ENCODE measurements around the gene ANXA10.

The ANXA10 gene, protein sequence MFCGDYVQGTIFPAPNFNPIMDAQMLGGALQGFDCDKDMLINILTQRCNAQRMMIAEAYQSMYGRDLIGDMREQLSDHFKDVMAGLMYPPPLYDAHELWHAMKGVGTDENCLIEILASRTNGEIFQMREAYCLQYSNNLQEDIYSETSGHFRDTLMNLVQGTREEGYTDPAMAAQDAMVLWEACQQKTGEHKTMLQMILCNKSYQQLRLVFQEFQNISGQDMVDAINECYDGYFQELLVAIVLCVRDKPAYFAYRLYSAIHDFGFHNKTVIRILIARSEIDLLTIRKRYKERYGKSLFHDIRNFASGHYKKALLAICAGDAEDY

DNA sequence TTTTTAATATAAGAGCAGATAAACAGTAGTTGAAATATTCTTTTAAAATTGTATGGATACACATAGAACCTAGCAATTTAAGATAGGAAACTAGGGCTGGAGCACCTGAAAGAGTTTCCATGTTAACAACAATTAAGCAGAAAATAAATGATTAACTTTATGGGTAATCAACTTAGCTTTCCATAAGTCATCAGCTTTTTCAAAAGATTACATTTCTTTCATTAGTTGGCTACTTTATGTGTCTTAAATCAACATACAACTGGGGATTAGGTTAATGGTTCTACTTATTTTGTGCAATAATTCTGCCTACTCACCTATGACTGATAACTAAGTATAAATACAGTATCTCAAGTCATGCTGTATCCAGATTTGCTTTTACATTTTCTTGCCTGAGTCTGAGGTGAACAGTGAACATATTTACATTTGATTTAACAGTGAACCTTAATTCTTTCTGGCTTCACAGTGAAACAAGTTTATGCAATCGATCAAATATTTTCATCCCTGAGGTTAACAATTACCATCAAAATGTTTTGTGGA, at the start of gene ANXA10:
ANXA10 (plus strand) TSS at position 362 of the 537 bp plus-strand sequence; CDS start at position 526, 164 bp downstream.
- no peak within 1 kb of the TSS for H3K4me3 ChIP-seq (ENCODE audit: low read depth, low read length)
- no peak for DNase-seq (ENCODE audit: low read depth)
- TF ChIP-seq, protein P1, sequence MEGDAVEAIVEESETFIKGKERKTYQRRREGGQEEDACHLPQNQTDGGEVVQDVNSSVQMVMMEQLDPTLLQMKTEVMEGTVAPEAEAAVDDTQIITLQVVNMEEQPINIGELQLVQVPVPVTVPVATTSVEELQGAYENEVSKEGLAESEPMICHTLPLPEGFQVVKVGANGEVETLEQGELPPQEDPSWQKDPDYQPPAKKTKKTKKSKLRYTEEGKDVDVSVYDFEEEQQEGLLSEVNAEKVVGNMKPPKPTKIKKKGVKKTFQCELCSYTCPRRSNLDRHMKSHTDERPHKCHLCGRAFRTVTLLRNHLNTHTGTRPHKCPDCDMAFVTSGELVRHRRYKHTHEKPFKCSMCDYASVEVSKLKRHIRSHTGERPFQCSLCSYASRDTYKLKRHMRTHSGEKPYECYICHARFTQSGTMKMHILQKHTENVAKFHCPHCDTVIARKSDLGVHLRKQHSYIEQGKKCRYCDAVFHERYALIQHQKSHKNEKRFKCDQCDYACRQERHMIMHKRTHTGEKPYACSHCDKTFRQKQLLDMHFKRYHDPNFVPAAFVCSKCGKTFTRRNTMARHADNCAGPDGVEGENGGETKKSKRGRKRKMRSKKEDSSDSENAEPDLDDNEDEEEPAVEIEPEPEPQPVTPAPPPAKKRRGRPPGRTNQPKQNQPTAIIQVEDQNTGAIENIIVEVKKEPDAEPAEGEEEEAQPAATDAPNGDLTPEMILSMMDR (IDR thresholded peaks at IDR 0.05; ENCODE audit: control insufficient read depth, extremely low read depth, insufficient read depth) = no peak

DNA sequence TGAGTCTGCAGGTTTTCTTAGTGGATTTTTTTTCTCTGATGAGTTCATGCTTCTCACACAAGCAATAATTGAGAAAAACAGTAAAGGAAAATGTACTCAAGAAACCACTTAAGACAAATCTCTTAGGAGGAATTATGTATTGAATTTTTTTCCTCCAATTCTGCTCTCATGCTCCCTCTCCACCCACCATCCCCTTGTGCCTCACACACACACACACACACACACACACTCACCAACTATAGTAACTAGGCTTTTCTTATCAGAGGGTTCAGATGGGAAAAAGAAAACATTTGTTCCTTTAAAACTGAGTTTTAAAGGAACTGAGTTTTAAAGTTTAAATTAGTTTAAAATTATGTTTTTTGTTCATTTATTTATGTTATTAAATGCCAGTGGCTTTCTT, 47.0 kb upstream of the ANXA10 start:
- DNase-seq (ENCODE audit: low read depth) = no peak
- TF ChIP-seq, protein P1 (IDR thresholded peaks at IDR 0.05; ENCODE audit: control insufficient read depth, extremely low read depth, insufficient read depth) = no peak
- no peak overlapping the region for H3K4me3 ChIP-seq (ENCODE audit: low read depth, low read length)

DNA sequence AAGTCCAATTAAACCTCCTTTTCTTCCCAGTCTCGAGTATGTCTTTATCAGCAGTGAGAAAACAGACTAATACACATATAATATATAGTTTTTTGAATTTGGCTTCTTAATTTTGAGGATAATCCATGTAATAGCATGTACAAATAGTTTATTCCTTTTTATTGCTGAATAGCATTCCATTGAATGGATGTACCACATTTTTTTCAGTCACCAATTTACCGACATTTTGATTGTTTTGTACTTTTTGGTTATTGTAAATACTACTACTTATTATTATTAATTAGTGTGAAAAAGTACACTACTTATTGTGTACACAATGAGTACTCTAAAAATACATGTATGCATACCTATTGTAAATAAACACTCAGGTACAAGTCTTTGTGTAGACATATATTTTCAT, 42.3 kb upstream of the ANXA10 start:
- no peak overlapping the region for H3K4me3 ChIP-seq (ENCODE audit: low read depth, low read length)
- no peak for DNase-seq (ENCODE audit: low read depth)
- TF ChIP-seq, protein P1 (IDR thresholded peaks at IDR 0.05; ENCODE audit: control insufficient read depth, extremely low read depth, insufficient read depth) = no peak

DNA sequence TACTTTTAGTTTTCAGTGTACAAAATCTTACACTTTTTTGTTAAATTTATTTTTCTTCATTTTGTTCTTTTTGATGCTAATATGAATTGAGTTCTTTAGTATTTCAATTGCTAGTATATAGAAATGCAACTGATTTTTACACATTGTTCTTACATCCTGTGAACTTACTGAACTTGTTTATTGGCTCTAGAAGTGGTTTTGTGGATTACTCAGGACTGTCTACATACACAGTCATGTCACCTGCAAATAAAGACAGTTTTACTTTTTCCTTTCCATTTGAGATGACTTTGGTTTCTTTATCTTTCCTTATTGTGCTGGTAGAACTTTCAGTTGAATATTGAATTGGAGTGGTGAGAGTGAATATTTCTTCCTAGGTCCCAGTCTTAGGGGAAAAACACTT, 40.8 kb upstream of the ANXA10 start:
- H3K4me3 ChIP-seq (ENCODE audit: low read depth, low read length) = no peak overlapping the region
- no peak for DNase-seq (ENCODE audit: low read depth)

DNA sequence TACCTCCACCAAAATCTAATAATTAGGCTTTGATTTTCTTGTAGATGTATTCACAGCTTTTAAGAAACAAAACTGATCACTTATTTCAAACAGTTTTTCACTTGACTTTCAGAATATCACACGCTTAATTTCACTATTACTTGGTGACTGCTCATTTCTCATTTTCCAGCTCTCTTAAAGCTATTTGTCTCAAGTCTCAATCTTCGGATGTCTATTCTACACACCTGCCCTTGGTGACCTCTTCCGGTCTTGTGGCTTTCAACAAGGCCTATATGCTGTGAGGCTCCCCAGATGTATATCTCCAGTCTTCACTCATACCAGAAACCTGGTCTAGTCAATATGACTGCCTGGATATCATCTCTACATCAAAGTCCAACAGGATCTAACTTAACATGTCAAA, 34.9 kb upstream of the ANXA10 start:
- TF ChIP-seq, protein P1 (IDR thresholded peaks at IDR 0.05; ENCODE audit: control insufficient read depth, extremely low read depth, insufficient read depth) = no peak
- H3K4me3 ChIP-seq (ENCODE audit: low read depth, low read length) = no peak overlapping the region

More for the DNA sequence above, 40.8 kb upstream of the ANXA10 start:
- TF ChIP-seq, protein P1 (IDR thresholded peaks at IDR 0.05; ENCODE audit: control insufficient read depth, extremely low read depth, insufficient read depth) = no peak

DNA sequence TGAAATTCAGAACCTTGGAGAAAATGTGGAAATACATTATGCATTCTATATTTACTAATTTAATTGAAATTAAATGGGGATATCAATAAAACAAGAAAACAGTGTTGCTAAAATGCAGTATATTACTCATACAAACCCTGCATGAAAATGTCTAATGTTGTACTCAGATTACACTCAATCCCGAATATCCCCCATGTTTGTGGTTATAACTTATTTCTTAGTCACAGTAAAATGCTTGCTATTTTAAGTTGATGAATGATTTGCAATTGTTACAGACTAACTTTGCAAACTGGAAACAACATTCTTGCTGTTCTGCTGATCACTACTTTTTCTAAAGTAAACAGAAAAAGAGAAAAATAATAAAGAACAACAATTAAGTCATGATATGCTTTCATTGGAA, 33.1 kb upstream of the ANXA10 start:
- H3K4me3 ChIP-seq (ENCODE audit: low read depth, low read length) = no peak overlapping the region
- no peak for DNase-seq (ENCODE audit: low read depth)
- TF ChIP-seq, protein P1 (IDR thresholded peaks at IDR 0.05; ENCODE audit: control insufficient read depth, extremely low read depth, insufficient read depth) = no peak

More for the DNA sequence above, 34.9 kb upstream of the ANXA10 start:
- no peak for DNase-seq (ENCODE audit: low read depth)

All from LNCaP clone FGC (cell line).